CD4-positive, alpha-beta T cell treated with Interferon gamma for 1 hour (primary cell): ENCODE data around the gene SLC6A20.
"Not testable (repeated sequence)": the region's sequence is repeated elsewhere in the genome, so short reads cannot be mapped to it uniquely, and the experiment has no call there.

ENCODE experiments used
- DNase-seq: peaks from one replicate; pipeline ENCODE4 v3.0.0-alpha.2; 2020

The SLC6A20 gene

GRCh38 chr3:45756055-45756454, 40.3 kb downstream of the SLC6A20 start:
- no peak for DNase-seq

GRCh38 chr3:45754461-45754860, 41.9 kb downstream of the SLC6A20 start:
- DNase-seq, result no peak

- no peak for DNase-seq
Measured at GRCh38 chr3:45753095-45753494, 43.2 kb downstream of the SLC6A20 start.

GRCh38 chr3:45751537-45752242, 44.6 kb downstream of the SLC6A20 start:
- DNase-seq, result no peak

GRCh38 chr3:45749880-45750279, 46.5 kb downstream of the SLC6A20 start:
- DNase-seq, result no peak

- not testable (repeated sequence) for DNase-seq
Measured at GRCh38 chr3:45749036-45749600, 47.2 kb downstream of the SLC6A20 start.

- no peak for DNase-seq
Measured at GRCh38 chr3:45748068-45748467, 48.3 kb downstream of the SLC6A20 start.

GRCh38 chr3:45746777-45747622, 49.3 kb downstream of the SLC6A20 start:
- DNase-seq, result no peak

GRCh38 chr3:45746165-45746776, 50.1 kb downstream of the SLC6A20 start:
- DNase-seq, result no peak

- DNase-seq, result no peak
Measured at GRCh38 chr3:45742461-45743089, 53.8 kb downstream of the SLC6A20 start.

GRCh38 chr3:45741742-45742460, 54.4 kb downstream of the SLC6A20 start:
- peak; percentile 5 for DNase-seq

- DNase-seq, result no peak
Measured at GRCh38 chr3:45741247-45741646, 55.1 kb downstream of the SLC6A20 start.

GRCh38 chr3:45739991-45740390, 56.3 kb downstream of the SLC6A20 start:
- DNase-seq, result no peak

- DNase-seq, result no peak
Measured at GRCh38 chr3:45737234-45737633, 59.1 kb downstream of the SLC6A20 start.

GRCh38 chr3:45736707-45737106, 59.6 kb downstream of the SLC6A20 start:
- no peak for DNase-seq

- DNase-seq, result no peak
Measured at GRCh38 chr3:45730409-45731154, 65.8 kb downstream of the SLC6A20 start.

- DNase-seq, result no peak
Measured at GRCh38 chr3:45729614-45730013, 66.7 kb downstream of the SLC6A20 start.

- no peak for DNase-seq
Measured at GRCh38 chr3:45724911-45725310, 71.4 kb downstream of the SLC6A20 start.

GRCh38 chr3:45719655-45720487, 76.5 kb downstream of the SLC6A20 start:
- no peak for DNase-seq

GRCh38 chr3:45716790-45717336, 79.5 kb downstream of the SLC6A20 start:
- no peak for DNase-seq
